ENCODE measurements around the gene CCDC81.

- TF ChIP-seq, protein P1, sequence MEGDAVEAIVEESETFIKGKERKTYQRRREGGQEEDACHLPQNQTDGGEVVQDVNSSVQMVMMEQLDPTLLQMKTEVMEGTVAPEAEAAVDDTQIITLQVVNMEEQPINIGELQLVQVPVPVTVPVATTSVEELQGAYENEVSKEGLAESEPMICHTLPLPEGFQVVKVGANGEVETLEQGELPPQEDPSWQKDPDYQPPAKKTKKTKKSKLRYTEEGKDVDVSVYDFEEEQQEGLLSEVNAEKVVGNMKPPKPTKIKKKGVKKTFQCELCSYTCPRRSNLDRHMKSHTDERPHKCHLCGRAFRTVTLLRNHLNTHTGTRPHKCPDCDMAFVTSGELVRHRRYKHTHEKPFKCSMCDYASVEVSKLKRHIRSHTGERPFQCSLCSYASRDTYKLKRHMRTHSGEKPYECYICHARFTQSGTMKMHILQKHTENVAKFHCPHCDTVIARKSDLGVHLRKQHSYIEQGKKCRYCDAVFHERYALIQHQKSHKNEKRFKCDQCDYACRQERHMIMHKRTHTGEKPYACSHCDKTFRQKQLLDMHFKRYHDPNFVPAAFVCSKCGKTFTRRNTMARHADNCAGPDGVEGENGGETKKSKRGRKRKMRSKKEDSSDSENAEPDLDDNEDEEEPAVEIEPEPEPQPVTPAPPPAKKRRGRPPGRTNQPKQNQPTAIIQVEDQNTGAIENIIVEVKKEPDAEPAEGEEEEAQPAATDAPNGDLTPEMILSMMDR (conservative IDR thresholded peaks at IDR 0.05 in 1 of 2, IDR thresholded peaks at IDR 0.05 in 1 of 2; ENCODE audit: low read depth in 1 of 2, low read length in 2 of 2): no peak
- no peak for TF ChIP-seq EZH2 (IDR thresholded peaks at IDR 0.05; ENCODE audit: low read length, missing control alignments)
Observed at GRCh38 chr11:86449993-86450629, 75.4 kb downstream of the CCDC81 start.
